ENCODE data around the gene LRBA. TPM values are rescaled to one million over a fixed set of nuclear protein-coding genes. Genes with fewer than 3 reads are reported as not detected.

Gene LRBA
- total RNA-seq, 1 experiment from 2014 or later: 69.1 TPM

DNA sequence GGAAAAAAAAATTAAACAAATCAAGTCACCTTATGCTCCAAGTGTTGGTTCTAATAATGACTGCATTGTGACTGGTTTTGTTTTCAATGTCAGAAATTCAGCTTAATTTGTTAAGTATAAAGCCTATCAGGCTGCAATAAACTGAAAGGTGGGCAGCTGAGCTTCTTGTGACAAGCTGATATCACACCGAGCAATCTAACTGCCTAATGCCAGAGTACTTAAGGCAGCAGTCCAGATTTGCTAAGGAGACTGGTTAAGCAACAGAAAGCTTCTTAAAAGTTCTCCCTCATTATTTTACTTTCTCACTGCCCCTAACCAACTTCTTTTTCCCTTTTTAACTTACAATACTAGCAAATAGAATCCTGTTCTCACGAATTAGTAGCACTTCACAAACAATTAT is 232.2 kb downstream of the LRBA start (continued):
- TF ChIP-seq, protein P1, sequence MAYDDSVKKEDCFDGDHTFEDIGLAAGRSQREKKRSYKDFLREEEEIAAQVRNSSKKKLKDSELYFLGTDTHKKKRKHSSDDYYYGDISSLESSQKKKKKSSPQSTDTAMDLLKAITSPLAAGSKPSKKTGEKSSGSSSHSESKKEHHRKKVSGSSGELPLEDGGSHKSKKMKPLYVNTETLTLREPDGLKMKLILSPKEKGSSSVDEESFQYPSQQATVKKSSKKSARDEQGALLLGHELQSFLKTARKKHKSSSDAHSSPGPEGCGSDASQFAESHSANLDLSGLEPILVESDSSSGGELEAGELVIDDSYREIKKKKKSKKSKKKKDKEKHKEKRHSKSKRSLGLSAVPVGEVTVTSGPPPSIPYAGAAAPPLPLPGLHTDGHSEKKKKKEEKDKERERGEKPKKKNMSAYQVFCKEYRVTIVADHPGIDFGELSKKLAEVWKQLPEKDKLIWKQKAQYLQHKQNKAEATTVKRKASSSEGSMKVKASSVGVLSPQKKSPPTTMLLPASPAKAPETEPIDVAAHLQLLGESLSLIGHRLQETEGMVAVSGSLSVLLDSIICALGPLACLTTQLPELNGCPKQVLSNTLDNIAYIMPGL (CRISPR knock-in tag; IDR thresholded peaks at IDR 0.05): no peak
- TF ChIP-seq, protein P2, sequence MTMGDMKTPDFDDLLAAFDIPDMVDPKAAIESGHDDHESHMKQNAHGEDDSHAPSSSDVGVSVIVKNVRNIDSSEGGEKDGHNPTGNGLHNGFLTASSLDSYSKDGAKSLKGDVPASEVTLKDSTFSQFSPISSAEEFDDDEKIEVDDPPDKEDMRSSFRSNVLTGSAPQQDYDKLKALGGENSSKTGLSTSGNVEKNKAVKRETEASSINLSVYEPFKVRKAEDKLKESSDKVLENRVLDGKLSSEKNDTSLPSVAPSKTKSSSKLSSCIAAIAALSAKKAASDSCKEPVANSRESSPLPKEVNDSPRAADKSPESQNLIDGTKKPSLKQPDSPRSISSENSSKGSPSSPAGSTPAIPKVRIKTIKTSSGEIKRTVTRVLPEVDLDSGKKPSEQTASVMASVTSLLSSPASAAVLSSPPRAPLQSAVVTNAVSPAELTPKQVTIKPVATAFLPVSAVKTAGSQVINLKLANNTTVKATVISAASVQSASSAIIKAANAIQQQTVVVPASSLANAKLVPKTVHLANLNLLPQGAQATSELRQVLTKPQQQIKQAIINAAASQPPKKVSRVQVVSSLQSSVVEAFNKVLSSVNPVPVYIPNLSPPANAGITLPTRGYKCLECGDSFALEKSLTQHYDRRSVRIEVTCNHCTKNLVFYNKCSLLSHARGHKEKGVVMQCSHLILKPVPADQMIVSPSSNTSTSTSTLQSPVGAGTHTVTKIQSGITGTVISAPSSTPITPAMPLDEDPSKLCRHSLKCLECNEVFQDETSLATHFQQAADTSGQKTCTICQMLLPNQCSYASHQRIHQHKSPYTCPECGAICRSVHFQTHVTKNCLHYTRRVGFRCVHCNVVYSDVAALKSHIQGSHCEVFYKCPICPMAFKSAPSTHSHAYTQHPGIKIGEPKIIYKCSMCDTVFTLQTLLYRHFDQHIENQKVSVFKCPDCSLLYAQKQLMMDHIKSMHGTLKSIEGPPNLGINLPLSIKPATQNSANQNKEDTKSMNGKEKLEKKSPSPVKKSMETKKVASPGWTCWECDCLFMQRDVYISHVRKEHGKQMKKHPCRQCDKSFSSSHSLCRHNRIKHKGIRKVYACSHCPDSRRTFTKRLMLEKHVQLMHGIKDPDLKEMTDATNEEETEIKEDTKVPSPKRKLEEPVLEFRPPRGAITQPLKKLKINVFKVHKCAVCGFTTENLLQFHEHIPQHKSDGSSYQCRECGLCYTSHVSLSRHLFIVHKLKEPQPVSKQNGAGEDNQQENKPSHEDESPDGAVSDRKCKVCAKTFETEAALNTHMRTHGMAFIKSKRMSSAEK (CRISPR knock-in tag; IDR thresholded peaks at IDR 0.05; ENCODE audit: borderline replicate concordance): no peak
- TF ChIP-seq, protein P3, sequence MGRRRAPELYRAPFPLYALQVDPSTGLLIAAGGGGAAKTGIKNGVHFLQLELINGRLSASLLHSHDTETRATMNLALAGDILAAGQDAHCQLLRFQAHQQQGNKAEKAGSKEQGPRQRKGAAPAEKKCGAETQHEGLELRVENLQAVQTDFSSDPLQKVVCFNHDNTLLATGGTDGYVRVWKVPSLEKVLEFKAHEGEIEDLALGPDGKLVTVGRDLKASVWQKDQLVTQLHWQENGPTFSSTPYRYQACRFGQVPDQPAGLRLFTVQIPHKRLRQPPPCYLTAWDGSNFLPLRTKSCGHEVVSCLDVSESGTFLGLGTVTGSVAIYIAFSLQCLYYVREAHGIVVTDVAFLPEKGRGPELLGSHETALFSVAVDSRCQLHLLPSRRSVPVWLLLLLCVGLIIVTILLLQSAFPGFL (CRISPR knock-in tag; IDR thresholded peaks at IDR 0.05; ENCODE audit: borderline replicate concordance): no peak
- TF ChIP-seq NFYB (CRISPR knock-in tag; conservative IDR thresholded peaks at IDR 0.05; ENCODE audit: low read depth) (no peak), NR1H2 (CRISPR knock-in tag; IDR thresholded peaks at IDR 0.05) (no peak), SMAD3 (CRISPR knock-in tag; IDR thresholded peaks at IDR 0.05; ENCODE audit: borderline replicate concordance) (no peak), CBFB (CRISPR knock-in tag; IDR thresholded peaks at IDR 0.05; ENCODE audit: low read depth) (no peak)
- TF ChIP-seq, protein P4, sequence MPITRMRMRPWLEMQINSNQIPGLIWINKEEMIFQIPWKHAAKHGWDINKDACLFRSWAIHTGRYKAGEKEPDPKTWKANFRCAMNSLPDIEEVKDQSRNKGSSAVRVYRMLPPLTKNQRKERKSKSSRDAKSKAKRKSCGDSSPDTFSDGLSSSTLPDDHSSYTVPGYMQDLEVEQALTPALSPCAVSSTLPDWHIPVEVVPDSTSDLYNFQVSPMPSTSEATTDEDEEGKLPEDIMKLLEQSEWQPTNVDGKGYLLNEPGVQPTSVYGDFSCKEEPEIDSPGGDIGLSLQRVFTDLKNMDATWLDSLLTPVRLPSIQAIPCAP (CRISPR knock-in tag; IDR thresholded peaks at IDR 0.05): no peak

DNA sequence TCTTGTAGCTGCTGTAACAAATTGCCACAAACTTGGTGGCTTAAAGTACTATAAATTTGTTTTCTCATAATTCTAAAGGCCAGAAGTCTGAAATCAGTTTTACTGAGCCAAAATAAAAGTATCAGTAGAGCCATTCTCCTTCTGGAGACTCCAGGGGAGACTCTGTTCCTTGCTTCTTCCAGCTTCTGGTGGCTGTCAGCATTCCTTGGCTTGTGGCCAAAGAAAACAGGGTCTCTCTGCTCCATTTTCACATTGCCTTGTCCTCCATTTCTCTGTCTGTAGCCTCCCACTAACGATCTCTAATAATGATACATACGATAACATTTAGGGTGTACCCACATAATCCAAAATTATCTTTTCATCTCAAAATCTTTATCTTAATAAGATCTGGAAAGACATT is 232.8 kb downstream of the LRBA start:
- Mint-ChIP-seq H3K27me3 (ENCODE audit: low read depth) (no peaks in the 10 kb centered on the region), H3K4me3 (no peak overlapping the region), H3K36me3 (peaks cover 6% of the 10 kb centered on the region; the same call in 1 of the 2 replicates), H3K27ac (peak overlapping the region; percentile 20), H3K4me1 (peaks cover 38% of the 10 kb centered on the region), H3K9me3 (peaks cover 3% of the 10 kb centered on the region; the same call in 1 of the 2 replicates)
- no peak for ATAC-seq
- ChIA-PET POLR2A (no interaction called here), CTCF (no interaction called here)
- TF ChIP-seq SMAD4 (CRISPR knock-in tag; IDR thresholded peaks at IDR 0.05) (no peak), CREM (CRISPR knock-in tag; IDR thresholded peaks at IDR 0.05) (no peak), NR3C1 (CRISPR knock-in tag; conservative IDR thresholded peaks at IDR 0.05; ENCODE audit: low read depth) (no peak), EMX1 (CRISPR knock-in tag; IDR thresholded peaks at IDR 0.05) (no peak), SP1 (CRISPR knock-in tag; conservative IDR thresholded peaks at IDR 0.05) (no peak), PRRX2 (CRISPR knock-in tag; IDR thresholded peaks at IDR 0.05) (no peak), JAZF1 (CRISPR knock-in tag; IDR thresholded peaks at IDR 0.05) (no peak), GTF2I (CRISPR knock-in tag; conservative IDR thresholded peaks at IDR 0.05) (no peak), SMAD3 (CRISPR knock-in tag; IDR thresholded peaks at IDR 0.05; ENCODE audit: borderline replicate concordance) (no peak), TEAD4 (CRISPR knock-in tag; IDR thresholded peaks at IDR 0.05) (no peak), GABPB1 (CRISPR knock-in tag; IDR thresholded peaks at IDR 0.05) (no peak)
- TF ChIP-seq, protein P3 (CRISPR knock-in tag; IDR thresholded peaks at IDR 0.05; ENCODE audit: borderline replicate concordance): no peak
- TF ChIP-seq, protein P5, sequence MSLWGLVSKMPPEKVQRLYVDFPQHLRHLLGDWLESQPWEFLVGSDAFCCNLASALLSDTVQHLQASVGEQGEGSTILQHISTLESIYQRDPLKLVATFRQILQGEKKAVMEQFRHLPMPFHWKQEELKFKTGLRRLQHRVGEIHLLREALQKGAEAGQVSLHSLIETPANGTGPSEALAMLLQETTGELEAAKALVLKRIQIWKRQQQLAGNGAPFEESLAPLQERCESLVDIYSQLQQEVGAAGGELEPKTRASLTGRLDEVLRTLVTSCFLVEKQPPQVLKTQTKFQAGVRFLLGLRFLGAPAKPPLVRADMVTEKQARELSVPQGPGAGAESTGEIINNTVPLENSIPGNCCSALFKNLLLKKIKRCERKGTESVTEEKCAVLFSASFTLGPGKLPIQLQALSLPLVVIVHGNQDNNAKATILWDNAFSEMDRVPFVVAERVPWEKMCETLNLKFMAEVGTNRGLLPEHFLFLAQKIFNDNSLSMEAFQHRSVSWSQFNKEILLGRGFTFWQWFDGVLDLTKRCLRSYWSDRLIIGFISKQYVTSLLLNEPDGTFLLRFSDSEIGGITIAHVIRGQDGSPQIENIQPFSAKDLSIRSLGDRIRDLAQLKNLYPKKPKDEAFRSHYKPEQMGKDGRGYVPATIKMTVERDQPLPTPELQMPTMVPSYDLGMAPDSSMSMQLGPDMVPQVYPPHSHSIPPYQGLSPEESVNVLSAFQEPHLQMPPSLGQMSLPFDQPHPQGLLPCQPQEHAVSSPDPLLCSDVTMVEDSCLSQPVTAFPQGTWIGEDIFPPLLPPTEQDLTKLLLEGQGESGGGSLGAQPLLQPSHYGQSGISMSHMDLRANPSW (CRISPR knock-in tag; conservative IDR thresholded peaks at IDR 0.05; ENCODE audit: low read depth): no peak
- TF ChIP-seq, protein P6, sequence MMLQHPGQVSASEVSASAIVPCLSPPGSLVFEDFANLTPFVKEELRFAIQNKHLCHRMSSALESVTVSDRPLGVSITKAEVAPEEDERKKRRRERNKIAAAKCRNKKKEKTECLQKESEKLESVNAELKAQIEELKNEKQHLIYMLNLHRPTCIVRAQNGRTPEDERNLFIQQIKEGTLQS (CRISPR knock-in tag; conservative IDR thresholded peaks at IDR 0.05): no peak
- TF ChIP-seq, protein P7, sequence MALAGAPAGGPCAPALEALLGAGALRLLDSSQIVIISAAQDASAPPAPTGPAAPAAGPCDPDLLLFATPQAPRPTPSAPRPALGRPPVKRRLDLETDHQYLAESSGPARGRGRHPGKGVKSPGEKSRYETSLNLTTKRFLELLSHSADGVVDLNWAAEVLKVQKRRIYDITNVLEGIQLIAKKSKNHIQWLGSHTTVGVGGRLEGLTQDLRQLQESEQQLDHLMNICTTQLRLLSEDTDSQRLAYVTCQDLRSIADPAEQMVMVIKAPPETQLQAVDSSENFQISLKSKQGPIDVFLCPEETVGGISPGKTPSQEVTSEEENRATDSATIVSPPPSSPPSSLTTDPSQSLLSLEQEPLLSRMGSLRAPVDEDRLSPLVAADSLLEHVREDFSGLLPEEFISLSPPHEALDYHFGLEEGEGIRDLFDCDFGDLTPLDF (CRISPR knock-in tag; IDR thresholded peaks at IDR 0.05): no peak
- no peak for DNase-seq (ENCODE audit: low spot score)
